ENCODE data around the gene HSH2D. TPM values are rescaled to one million over a fixed set of nuclear protein-coding genes. Genes with fewer than 3 reads are reported as not detected.

The HSH2D gene
- total and polyA plus RNA-seq, 9 of the 15 experiments (the other 6 are each of a cell fraction or from before 2014, with no cell fraction given): 0.03 to 1.1 (median 0.35) TPM; not detected in 1

DNA sequence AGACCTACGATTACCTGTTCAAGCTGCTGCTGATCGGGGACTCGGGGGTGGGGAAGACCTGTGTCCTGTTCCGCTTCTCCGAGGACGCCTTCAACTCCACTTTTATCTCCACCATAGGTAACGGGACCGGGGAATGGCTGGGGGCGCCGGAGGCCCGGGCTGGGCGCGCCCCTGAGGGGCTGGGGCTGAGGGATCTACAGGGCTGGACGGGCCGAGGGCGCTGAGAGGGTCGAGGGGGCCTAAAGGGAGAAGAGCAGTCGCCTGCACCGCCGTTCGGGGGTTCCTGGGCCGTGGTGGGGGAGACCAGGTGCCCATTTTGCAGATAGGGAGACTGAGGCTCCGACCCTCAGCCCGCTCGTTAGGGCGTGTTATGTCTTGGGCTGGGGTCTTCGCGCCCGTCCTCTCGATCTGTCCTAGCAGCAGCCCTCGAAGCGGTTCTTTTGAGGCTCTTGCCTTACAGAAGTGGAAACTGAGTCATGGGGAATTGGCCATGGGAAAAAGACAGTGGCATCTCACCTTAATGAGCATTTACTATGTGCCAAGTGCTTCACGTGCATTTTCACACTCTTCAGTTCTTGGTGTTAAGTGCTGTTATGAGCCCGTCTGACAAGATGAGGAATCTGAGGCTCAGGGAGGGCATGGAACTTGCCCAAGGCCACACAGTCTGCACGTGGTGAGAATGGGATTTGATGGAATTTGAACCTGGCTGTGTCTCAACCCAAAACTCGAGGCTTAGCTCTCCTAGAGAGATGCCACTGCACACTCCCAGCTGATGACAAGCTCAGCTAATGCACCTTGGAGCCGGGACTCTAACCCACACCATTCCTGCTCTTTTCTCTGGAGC lies 31.4 kb upstream of the HSH2D start (continued):
- TF ChIP-seq, protein P1, sequence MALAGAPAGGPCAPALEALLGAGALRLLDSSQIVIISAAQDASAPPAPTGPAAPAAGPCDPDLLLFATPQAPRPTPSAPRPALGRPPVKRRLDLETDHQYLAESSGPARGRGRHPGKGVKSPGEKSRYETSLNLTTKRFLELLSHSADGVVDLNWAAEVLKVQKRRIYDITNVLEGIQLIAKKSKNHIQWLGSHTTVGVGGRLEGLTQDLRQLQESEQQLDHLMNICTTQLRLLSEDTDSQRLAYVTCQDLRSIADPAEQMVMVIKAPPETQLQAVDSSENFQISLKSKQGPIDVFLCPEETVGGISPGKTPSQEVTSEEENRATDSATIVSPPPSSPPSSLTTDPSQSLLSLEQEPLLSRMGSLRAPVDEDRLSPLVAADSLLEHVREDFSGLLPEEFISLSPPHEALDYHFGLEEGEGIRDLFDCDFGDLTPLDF (CRISPR knock-in tag; IDR thresholded peaks at IDR 0.05): no peak
- TF ChIP-seq ZNF384 (IDR thresholded peaks at IDR 0.05; ENCODE audit: low read depth, low read length) (no peak), ELK1 (CRISPR knock-in tag; IDR thresholded peaks at IDR 0.05) (no peak), ZBTB1 (CRISPR knock-in tag; IDR thresholded peaks at IDR 0.05; ENCODE audit: borderline replicate concordance, low read depth) (no peak), PHTF2 (CRISPR knock-in tag; IDR thresholded peaks at IDR 0.05) (no peak), DIDO1 (tag; IDR thresholded peaks at IDR 0.05; ENCODE audit: low read depth) (no peak), RNF2 (IDR thresholded peaks at IDR 0.05) (no peak), ZBTB17 (CRISPR knock-in tag; IDR thresholded peaks at IDR 0.05) (no peak), RBFOX2 (IDR thresholded peaks at IDR 0.05; ENCODE audit: low read depth, low read length) (no peak; the same call in none of the 2 replicates), TCF7L2 (IDR thresholded peaks at IDR 0.05; ENCODE audit: low read depth, low read length) (no peak), ZNF551 (CRISPR knock-in tag; IDR thresholded peaks at IDR 0.05) (no peak), PKNOX1 (IDR thresholded peaks at IDR 0.05) (no peak), KLF1 (tag; IDR thresholded peaks at IDR 0.05) (no peak), HMG20A (CRISPR knock-in tag; conservative IDR thresholded peaks at IDR 0.05) (no peak), GABPA (tag; conservative IDR thresholded peaks at IDR 0.05; ENCODE audit: low read depth) (peak; percentile 86), ATF1 (CRISPR knock-in tag; IDR thresholded peaks at IDR 0.05) (no peak), ATF1 (tag; IDR thresholded peaks at IDR 0.05) (peak; percentile 86), SMARCE1 (IDR thresholded peaks at IDR 0.05) (no peak), RCOR1 (IDR thresholded peaks at IDR 0.05; ENCODE audit: borderline replicate concordance in 1 of 2, low read depth in 2 of 2, low read length in 2 of 2) (peak; percentile 80 to 82), TSHZ1 (CRISPR knock-in tag; IDR thresholded peaks at IDR 0.05) (no peak), TRIM28 (IDR thresholded peaks at IDR 0.05) (no peak), EP400 (IDR thresholded peaks at IDR 0.05) (no peak; the same call in 1 of the 2 replicates), RUNX1 (IDR thresholded peaks at IDR 0.05; ENCODE audit: low read depth) (no peak), EWSR1 (IDR thresholded peaks at IDR 0.05; ENCODE audit: borderline replicate concordance, low read depth, partially characterized antibody) (no peak)

Measured in K562 (cell line).